K562 (cell line): ENCODE measurements around the gene SHC1. TPM values are rescaled to one million over a fixed set of nuclear protein-coding genes. Genes with fewer than 3 reads are reported as not detected.

ENCODE experiments used
- ARNT ChIP-seq, 2 experiments: fragments of 450-650 bp; IDR thresholded peaks; 2 replicates each; pipeline ENCODE4 v1.6.1; 2016; ENCODE audit warnings: mild to moderate bottlenecking in 1 of 2
- CHD4 ChIP-seq: fragments of 200-600 bp; sonication (generic); IDR thresholded peaks from 3 replicates; pipeline ENCODE4 v1.6.1; 2012; ENCODE audit warnings: low read depth, mild to moderate bottlenecking, mixed read lengths, low read length, inconsistent platforms; ENCODE audit not compliant: insufficient read depth, insufficient replicate concordance, poor library complexity, severe bottlenecking
- CXXC5 ChIP-seq: fragments of 250-450 bp; sonication (Bioruptor Pico); IDR thresholded peaks from 2 replicates; pipeline ENCODE4 v1.8.0; 2022; ENCODE audit warnings: inconsistent platforms, mild to moderate bottlenecking, moderate library complexity
- ESRRB ChIP-seq: fragments of 250-450 bp; sonication (Bioruptor Pico); IDR thresholded peaks from 2 replicates; pipeline ENCODE4 v1.5.0; 2020; ENCODE audit warnings: mild to moderate bottlenecking, moderate library complexity, borderline replicate concordance
- GTF2F1 ChIP-seq: IDR thresholded peaks from 2 replicates; pipeline ENCODE4 v1.6.1; 2011; ENCODE audit warnings: low read depth, low read length, improper control_type of control experiment
- MTA3 ChIP-seq: fragments of 450-650 bp; formaldehyde crosslinking; IDR thresholded peaks from 2 replicates; pipeline ENCODE4 v1.6.1; 2017; ENCODE audit warnings: mild to moderate bottlenecking, borderline replicate concordance
- PTRF ChIP-seq: fragments of 450-650 bp; IDR thresholded peaks from 2 replicates; pipeline ENCODE4 v1.6.1; 2016; ENCODE audit warnings: mild to moderate bottlenecking, missing genetic modification characterization, missing compliant biosample characterization
- SOX6 ChIP-seq: fragments of 450-650 bp; IDR thresholded peaks from 2 replicates; pipeline ENCODE4 v1.6.1; 2014; ENCODE audit warnings: mild to moderate bottlenecking
- TOE1 ChIP-seq, 2 experiments: fragments of 450-650 bp in 1 of 2; sonication (generic) in 1 of 2; formaldehyde crosslinking in 1 of 2; IDR thresholded peaks; 2 replicates each; pipeline versions ENCODE4 v1.7.1 to v1.8.0; 2016 to 2022; ENCODE audit warnings: borderline replicate concordance in 2 of 2, mild to moderate bottlenecking in 2 of 2, antibody characterized with exemption in 1 of 2, inconsistent platforms in 1 of 2, low read depth in 1 of 2, missing genetic modification reagents in 1 of 2, moderate library complexity in 1 of 2
- ZNF239 ChIP-seq: fragments of 250-450 bp; sonication (Bioruptor Pico); IDR thresholded peaks from 2 replicates; pipeline ENCODE4 v1.4.0; 2020; ENCODE audit warnings: mild to moderate bottlenecking
- ZNF644 ChIP-seq: fragments of 200-800 bp; sonication (Bioruptor generic); IDR thresholded peaks from 2 replicates; pipeline ENCODE4 v1.6.1; 2016; ENCODE audit warnings: low read depth, missing genetic modification characterization, missing compliant biosample characterization
- ZNF76 ChIP-seq: fragments of 250-450 bp; sonication (Bioruptor Pico); IDR thresholded peaks from 2 replicates; pipeline ENCODE4 v1.4.0; 2020; ENCODE audit warnings: mild to moderate bottlenecking, moderate library complexity, borderline replicate concordance
- ZNF780A ChIP-seq: fragments of 250-450 bp; sonication (Bioruptor Pico); IDR thresholded peaks from 2 replicates; pipeline ENCODE4 v1.5.0; 2021; ENCODE audit warnings: mild to moderate bottlenecking
- polyA plus RNA-seq, 8 experiments: library from polyadenylated mRNA; depleted of rRNA in 4 of 8; stranded (reverse) in 5 of 8; unstranded in 3 of 8; fragments of >200 nt; fragmentation: Nextera tagmentation in 2 of 8; fragmentation: Illumina TruSeq in 1 of 8; extraction: Ambion mirVana in 2 of 8; extraction: Trizol in 1 of 8; gene quantifications; 2 replicates each; pipeline versions ENCODE4 v1.2.1 to v1.2.3, GENCODE V29; 2011 to 2014; ENCODE audit warnings: inconsistent platforms in 1 of 8, missing spikeins in 1 of 8
- total RNA-seq, 7 experiments: library from RNA; depleted of rRNA in 6 of 7; stranded (reverse); fragments of >200 nt in 6 of 7; fragmentation: Illumina TruSeq in 2 of 7; extraction: Trizol in 2 of 7; gene quantifications; 2 replicates each; pipeline versions ENCODE4 v1.2.1 to v1.2.3, GENCODE V29; 2011 to 2021; ENCODE audit warnings: low replicate concordance in 1 of 7
- TF ChIP-seq, protein P1 (sequence below): fragments of 450-650 bp; formaldehyde crosslinking; IDR thresholded peaks from 2 replicates; pipeline ENCODE4 v1.4.0; 2020; ENCODE audit warnings: mild to moderate bottlenecking, moderate library complexity
- TF ChIP-seq, protein P2 (sequence below): fragments of 450-650 bp; IDR thresholded peaks from 2 replicates; pipeline ENCODE4 v1.6.1; 2016
- TF ChIP-seq, protein P3 (sequence below): conservative IDR thresholded peaks from 2 replicates; pipeline ENCODE4 v1.6.1; 2011; ENCODE audit warnings: low read depth, mild to moderate bottlenecking, low read length; ENCODE audit not compliant: control insufficient read depth
- TF ChIP-seq, protein P4 (sequence below): fragments of 450-650 bp; formaldehyde crosslinking; IDR thresholded peaks from 2 replicates; pipeline ENCODE4 v1.4.0; 2022; ENCODE audit warnings: missing genetic modification characterization

The SHC1 gene
- total and polyA plus RNA-seq, 9 of the 15 experiments (the other 6 are each of a cell fraction or from before 2014, with no cell fraction given) = 4.1 to 113 (median 51.9) TPM

DNA sequence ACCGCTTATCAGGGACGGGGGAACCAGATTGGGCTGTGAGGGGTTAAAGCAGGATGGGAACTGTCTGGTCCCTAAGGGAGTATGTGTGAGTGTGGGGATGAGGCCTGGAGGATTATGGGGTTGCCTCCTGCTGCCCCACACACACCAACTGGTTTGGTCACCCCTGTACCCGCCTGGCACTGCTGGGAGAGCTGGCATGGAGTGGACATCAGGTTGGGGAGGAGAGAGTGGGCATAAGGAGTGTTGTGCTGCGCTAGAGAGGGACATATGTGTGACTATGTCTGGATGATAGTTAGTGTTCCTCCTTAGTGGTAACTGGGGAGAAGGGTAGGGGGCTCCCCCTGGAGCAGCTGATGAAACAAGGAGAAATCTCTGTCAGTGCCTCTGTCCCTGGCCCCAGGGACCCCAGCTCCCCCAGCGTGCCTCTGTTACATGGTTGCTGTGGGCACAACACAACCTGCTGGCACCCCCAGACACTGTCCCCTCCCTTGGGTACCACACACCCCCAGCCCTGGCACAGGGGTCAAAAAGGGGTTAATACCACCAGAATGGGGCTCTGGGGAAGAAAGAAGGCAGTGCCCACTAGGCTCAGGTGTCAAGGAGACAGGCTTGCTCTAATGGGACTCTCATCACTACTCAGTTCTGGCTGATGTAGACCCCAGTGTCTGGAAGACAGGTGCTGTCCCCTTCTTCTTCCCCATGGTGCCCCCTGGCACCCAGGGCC lies 34.0 kb upstream of the SHC1 start (continued):
- TF ChIP-seq, protein P1, sequence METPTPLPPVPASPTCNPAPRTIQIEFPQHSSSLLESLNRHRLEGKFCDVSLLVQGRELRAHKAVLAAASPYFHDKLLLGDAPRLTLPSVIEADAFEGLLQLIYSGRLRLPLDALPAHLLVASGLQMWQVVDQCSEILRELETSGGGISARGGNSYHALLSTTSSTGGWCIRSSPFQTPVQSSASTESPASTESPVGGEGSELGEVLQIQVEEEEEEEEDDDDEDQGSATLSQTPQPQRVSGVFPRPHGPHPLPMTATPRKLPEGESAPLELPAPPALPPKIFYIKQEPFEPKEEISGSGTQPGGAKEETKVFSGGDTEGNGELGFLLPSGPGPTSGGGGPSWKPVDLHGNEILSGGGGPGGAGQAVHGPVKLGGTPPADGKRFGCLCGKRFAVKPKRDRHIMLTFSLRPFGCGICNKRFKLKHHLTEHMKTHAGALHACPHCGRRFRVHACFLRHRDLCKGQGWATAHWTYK (CRISPR knock-in tag) = 0 out of 2 replicates have a peak, but pooled peaks have one; percentile 44
- TF ChIP-seq GTF2F1 (no peak), ZNF239 (CRISPR knock-in tag) (no peak), ZNF644 (tag) (no peak), ZNF780A (CRISPR knock-in tag) (0 out of 2 replicates have a peak, but pooled peaks have one; percentile 24), PTRF (tag) (no peak), SOX6 (0 out of 2 replicates have a peak, but pooled peaks have one; percentile 18), ESRRB (CRISPR knock-in tag) (no peak), ZNF76 (peak; percentile 30; the same call in 1 of the 2 replicates), CXXC5 (0 out of 2 replicates have a peak, but pooled peaks have one; percentile 38), ARNT (IDR thresholded peaks at IDR 0.05) (0 out of 4 replicates have a peak, but pooled peaks of 1 of the 2 experiments have one; percentile 30), CHD4 (no peak), TOE1 (IDR thresholded peaks at IDR 0.05; ENCODE audit: borderline replicate concordance) (0 out of 2 replicates have a peak, but pooled peaks have one; percentile 38), TOE1 (CRISPR knock-in tag; IDR thresholded peaks at IDR 0.05; ENCODE audit: borderline replicate concordance, low read depth) (no peak), MTA3 (0 out of 2 replicates have a peak, but pooled peaks have one; percentile 46)
- TF ChIP-seq, protein P2, sequence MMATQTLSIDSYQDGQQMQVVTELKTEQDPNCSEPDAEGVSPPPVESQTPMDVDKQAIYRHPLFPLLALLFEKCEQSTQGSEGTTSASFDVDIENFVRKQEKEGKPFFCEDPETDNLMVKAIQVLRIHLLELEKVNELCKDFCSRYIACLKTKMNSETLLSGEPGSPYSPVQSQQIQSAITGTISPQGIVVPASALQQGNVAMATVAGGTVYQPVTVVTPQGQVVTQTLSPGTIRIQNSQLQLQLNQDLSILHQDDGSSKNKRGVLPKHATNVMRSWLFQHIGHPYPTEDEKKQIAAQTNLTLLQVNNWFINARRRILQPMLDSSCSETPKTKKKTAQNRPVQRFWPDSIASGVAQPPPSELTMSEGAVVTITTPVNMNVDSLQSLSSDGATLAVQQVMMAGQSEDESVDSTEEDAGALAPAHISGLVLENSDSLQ = peak; percentile 32; the same call in 1 of the 2 replicates
- TF ChIP-seq, protein P3, sequence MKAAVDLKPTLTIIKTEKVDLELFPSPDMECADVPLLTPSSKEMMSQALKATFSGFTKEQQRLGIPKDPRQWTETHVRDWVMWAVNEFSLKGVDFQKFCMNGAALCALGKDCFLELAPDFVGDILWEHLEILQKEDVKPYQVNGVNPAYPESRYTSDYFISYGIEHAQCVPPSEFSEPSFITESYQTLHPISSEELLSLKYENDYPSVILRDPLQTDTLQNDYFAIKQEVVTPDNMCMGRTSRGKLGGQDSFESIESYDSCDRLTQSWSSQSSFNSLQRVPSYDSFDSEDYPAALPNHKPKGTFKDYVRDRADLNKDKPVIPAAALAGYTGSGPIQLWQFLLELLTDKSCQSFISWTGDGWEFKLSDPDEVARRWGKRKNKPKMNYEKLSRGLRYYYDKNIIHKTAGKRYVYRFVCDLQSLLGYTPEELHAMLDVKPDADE = 0 out of 2 replicates have a peak, but pooled peaks have one; percentile 14
- TF ChIP-seq, protein P4, sequence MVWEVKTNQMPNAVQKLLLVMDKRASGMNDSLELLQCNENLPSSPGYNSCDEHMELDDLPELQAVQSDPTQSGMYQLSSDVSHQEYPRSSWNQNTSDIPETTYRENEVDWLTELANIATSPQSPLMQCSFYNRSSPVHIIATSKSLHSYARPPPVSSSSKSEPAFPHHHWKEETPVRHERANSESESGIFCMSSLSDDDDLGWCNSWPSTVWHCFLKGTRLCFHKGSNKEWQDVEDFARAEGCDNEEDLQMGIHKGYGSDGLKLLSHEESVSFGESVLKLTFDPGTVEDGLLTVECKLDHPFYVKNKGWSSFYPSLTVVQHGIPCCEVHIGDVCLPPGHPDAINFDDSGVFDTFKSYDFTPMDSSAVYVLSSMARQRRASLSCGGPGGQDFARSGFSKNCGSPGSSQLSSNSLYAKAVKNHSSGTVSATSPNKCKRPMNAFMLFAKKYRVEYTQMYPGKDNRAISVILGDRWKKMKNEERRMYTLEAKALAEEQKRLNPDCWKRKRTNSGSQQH = peak; percentile 77; the same call in 1 of the 2 replicates
